HK-2 (cell line): ENCODE data around the gene RESP18.

Experiments
- DNase-seq: peaks from one replicate; pipeline ENCODE4 v3.0.0-alpha.2; 2018; ENCODE audit not compliant: unreplicated experiment

The RESP18 gene

DNA sequence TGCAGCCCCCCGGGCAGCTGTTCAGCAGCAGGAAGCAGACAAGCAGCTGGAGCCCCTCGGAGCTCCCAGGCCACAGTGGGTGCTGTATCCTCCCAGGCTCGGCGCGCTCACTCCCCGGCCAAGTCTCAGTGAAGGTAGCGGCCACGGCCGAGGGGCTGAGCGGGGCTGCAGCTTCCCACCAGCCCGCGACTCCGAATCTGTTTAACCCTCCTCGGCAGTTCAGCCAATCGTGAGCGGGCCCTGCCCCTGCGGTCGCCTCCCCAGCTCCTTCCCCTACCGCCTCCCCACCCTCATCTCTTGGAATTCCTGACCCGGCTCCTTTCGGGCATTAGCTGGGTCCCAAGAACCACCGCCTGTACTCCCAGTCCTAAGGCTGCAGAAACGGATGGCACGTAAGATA, at the start of gene RESP18:
RESP18 (minus strand) TSS at position 203 of the 400 bp plus-strand sequence.
- no peak for DNase-seq

DNA sequence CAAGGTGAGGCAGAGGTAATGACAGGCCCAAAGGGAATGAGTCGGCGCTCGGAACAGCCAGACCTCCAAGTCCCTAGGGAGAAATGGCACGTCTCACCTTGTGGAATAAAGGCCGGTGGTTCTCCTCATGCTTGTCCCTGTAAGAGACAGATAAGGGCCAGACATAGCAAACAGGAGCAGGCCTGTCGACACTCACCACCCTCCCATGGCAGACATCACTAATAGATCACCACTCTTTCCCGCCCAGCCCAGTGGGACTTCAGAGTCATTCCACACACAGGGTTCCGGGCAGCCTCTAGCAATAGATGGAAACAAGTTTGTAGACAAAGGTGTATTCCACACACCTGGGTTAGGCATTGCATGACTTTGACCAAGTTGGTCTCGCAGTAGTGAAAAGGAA, 48.9 kb upstream of the RESP18 start:
- no peak for DNase-seq

DNA sequence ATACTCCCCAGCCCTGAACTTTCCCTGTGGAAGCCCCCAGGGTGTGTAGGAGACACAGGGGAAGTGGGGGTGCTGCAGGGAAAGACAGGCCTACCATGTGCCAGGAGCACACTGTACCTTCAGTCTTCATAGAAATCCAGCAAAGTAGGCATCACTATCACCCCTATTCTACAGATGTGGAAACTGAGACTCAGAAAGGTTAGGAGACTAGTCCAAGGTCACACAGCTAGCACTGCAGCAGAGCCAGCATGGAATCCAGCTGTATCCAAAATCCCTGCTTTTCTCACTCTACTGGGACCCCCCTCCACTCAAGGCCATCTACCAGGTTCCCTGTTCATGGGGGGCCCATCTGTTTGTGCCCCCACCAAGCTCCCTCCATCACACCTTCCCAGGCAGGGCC, 48.4 kb upstream of the RESP18 start:
- DNase-seq = no peak

DNA sequence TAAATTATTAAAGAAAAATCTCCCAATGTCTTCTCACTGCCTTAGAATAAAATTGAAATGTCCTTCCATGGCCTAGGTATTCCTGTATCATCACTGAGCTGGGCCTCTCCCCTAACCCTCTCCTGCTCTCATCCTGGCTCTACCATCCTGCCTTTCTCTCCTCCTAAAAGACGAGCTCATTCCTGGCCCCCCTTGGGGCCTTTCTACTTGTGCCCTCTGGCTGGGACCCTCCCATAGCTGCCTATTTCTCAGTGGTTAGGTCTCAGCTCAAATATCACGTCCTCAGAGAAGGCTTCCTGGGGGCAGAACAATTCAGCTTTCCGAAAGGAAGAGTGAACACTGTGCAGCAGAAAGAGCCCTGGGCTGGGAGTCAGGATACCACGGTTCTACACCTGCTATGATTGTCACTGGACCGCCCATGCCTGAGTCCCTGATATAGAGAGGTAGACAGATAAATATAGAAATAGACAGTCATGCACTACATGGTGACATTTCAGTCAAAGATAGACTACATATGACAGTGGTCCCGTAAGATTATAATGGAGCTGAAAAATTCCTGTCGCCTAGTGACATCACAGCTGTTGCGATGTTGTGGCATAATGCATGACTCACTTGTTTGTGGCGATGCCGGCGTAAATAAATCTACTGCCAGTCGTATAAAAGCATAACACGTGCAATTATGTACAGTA, 45.8 kb upstream of the RESP18 start:
- no peak for DNase-seq

DNA sequence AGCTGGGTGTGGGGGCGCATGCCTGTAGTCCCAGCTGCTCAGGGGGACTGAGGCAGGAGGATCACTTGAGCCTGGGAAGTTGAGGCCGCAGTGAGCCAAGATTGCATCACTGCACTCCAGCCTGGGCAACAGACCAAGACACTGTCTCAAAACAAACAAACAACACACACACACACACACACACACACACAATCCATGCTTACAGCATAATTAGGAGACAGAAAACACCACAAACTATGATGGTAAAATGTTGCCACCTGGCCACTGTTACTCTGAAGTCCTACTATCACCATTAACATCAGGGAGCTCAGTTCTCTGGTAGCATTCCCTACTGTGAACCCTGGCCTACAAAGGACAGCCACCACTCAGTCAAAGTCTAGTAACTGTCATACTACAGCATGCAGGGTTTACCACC, 36.9 kb upstream of the RESP18 start:
- no peak for DNase-seq

DNA sequence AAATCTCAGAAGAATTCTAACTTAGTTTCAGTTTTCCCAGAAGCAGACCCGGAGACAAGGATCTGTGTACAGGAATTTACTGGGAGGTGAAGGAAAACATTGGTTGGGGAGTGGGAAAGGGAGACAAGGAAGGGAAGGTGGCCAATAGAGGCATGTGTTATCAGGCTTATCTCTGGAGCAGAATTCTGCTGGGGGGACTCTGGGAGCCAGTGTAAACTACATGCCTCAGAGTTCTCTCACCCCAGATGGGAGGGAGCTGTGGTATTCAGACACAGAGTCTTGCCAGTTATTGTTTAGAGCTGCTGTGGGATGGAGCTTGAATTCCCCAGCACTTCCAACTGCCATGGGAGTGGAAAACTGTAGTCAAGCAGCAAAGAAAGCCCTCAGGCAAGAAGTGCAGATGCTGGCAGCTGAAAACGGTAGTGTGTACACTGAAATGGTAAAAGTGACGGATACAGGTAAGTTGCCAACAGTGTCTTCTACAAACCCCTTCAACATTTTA, 36.2 kb upstream of the RESP18 start:
- no peak for DNase-seq

DNA sequence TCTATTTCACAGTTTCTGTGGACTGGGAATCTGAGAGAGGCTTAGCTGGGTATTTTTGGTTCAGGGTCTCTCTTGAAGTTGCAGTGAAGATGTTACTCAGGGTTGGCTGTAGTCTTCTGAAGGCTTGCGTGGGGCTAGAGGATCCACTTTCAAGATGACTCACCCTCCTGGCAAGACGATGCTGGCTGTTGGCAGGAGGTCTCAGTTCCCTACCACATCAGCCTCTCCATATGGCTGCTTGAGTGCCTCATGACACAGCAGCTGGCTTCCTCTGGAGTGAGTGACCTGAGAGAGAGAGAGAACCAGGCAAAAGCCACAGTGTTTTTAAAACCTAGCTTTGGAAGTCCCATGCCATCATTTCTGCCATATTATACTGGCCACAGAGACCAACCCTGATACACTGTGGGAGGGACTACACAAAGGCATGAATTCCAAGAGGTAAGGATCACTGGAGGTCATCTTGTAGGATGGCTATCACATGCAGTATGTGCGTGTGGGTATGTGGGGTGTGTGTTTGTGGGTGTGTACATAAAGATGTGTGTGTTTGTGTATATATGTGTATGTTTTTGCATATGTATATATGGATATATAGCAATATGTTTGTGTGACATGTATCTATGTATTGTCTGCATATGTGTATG, 30.1 kb upstream of the RESP18 start:
- peak; percentile 56 for DNase-seq

DNA sequence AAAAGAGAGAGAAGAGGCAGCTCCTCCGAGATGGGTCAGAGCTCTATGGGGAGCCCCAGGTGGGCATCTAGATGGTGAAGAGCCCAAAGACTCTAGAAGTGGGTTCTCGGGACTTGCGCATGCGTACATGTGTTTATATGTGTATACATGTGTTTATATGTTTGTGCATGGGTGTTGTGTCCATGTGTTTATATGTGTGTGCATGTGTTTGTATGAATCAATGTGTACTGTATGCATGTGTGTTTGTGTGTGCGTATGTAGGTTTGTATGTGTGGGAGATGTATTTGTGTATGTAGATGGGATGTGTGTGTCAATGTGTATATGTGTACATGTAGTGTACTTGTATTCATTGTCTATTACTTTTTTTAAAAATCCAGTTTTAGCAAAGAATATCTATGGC, 29.5 kb upstream of the RESP18 start:
- DNase-seq = no peak

DNA sequence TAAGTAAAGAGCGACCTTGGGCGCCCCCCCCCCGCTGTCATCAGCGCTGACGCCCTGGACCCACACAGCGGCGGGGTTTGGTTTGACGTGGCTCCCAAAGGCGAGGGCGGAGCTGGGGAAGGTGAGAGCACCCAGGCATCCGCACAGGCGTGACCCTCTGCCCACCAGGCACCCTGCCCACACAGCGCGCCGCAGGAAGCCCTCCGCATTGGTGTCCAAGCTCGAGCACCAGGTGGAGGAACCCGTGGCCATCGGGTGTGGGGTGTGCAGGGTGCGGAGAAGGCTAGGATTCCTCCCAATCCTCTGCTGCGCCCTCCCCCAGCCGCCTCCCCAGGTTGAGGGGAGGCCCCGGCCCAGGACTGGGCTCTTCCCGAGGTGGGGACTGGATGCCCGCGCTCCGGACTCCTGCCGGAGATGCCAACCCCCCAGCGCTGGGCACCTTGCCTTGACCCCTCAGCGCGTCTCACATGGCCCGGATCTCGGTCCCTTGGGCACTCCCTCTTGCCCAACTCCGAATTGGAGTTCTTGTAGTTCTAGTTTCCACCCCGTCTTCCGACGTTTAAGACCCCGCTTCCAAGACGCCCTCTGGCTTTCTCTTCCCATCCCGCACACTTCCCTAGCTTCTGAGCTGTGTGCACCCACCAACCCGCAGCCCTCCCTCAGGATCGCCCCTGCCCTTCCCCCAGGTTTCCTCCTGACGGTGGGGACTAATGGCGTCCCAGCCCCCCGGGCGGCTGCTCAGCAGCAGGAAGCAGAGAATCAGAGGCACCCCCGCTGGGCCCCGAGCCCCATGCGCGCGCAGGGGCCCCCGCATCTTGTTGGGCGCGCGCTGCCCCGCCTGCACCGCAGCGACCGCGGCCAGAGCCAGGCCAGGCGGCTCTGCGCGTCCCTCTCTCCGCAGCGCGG, 25.9 kb upstream of the RESP18 start:
- no peak for DNase-seq

DNA sequence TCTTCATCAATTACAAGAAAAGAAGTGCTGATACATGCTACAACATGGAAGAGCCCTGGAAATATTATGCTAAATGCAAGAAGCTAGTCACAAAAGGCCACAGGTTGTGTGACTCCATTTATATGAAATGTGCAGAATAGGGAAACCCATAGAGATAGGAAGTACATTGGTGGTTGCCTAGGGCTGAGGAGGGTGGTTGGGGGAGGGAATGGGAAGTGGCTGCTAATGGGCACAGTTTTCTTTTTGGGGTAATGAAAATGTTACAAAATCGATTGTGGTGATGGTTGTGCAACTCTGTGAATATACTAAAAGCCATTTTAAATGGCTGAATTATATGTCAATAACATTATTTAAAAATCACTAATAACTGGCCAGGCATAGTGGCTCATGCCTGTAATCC, 24.3 kb upstream of the RESP18 start:
- DNase-seq = no peak

DNA sequence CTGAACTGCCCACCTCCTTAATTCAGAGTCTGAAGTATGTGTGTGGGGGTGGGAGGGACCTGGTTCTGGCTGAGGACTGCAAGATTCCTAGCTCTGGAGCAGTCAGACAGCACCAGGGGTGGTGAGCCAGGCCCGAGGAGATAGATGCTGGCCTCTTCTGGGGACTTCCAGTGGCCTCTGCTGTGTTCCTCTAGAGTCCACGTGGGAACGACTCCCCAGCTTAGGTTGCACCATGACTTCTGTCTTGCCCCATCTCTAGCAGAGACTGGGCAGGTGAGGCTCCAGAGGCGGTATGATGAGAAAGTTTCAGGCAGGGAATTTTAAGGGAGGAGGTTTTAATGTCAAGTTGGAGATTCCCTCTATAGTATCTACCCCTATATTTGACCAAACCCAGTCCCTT, 22.0 kb upstream of the RESP18 start:
- no peak for DNase-seq

DNA sequence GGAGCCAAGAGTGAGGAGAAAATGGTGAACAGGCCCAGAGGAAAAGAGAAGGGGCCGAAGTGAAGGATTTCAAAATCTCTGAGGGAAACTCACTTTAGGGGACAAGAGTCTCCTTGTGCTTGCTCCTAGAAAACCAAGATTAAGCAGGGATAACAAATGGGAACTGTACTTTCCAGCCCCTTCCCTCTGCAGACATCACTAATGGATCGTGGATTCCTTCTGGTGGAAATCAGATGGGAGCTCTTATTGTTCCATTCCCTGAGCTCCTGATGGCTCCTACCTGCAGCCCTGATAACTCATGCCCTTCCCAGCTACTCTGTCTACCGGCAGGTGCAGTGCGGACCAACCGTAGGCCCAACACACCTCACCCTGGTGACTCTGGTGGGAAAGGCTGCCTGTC, 20.6 kb upstream of the RESP18 start:
- DNase-seq = no peak

DNA sequence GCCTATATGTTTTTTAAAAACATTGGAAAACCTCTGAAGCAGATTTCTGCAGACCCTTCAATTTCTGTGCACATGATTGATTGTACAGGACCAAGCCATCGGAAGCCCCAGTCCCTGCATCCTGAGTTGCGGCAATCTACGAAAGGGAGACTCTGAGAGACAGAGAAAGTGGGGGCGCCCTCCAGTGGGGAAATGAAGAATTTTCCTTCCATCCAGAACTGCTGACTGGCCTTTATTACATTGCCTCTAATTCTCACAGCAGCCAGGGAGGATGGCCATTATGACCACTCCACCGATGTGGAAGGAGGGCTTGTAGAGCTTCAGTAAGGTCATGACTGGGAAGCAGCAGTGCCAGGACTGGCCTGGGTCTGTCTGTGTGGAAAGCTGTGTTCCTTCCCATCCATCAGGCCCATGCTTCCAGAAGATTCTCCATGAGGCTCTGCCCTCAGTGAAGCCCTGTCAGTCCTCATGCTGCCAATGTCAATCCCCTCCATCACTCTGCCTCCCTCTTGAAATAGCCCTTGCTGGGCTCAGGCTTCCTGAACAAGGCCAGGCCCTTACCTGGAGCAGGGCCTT, 20.0 kb upstream of the RESP18 start:
- peak; percentile 63 for DNase-seq

DNA sequence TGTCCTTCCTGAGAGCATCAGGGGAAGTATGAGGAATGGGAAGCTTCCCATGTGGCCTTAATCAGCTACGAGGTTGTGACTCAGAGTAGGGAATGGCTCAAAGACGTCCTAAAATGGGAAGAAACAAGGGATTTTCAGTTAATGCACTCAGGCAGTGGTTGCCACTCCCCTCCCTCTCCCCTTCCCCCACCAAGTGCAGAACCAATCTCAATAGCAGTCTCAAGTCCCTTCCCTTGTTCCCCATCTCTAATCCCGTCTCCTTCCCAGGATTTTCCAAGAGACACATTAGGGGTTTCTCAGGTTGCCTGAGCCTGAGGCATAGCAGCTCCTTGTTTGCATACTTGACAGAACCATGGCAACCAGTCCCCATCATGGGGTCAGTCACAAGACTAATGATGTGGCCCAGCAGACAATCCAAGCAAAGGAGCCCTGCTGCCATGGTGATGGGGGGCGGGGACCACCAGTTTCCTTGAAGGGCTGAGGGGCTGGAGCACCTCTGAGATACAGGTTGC, 18.2 kb upstream of the RESP18 start:
- DNase-seq = no peak

DNA sequence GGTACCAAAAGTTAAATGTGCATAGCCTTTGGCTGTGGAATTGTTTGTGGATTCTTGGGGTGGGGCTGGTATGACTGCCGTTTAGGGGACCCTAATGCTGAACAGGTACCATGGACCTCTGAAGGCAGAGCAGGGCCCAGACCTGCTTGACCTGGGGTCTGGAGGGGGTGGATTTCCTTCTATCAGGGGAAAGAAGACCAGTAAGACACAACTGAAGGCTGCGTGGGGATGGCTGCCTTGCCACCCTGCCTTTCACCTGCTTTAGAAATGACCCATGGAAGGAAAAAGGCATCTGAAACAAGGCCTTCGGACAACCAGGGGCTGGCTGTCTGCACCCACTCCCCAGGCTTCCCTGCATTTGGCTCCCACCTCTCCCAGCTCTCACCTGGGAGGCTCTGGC, 17.7 kb upstream of the RESP18 start:
- no peak for DNase-seq

DNA sequence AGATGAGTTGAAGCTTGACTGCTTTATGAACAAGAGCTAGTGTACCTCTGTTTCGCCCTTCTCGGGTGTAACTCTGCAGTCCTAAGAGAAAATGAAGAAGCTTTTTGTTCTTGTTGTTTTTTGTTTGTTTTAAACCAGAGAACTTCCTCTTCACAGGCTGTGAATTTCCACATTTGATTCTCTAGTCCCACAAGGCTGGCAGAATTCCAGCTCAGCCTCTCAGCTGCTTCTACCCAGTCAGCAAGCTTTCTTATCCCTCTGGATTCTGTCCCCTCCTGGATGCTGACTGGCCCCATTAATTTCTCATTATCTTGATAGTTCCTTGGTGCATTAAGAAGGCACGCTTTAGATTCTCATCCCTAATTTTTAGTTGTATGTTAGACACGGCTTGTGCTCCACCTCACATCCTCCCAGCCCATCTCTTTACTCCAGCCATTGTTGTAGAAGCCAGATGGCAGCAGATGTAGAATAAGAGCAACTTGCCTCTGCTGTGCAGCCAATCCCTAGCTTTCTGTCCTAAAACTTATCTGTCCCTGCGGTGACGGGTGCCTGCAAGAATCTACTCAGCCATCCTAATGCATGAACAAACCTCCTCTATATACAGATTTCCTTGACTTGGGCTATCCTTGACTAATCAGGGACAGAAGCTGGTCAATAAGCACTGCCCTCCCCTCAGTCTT, 12.3 kb upstream of the RESP18 start:
- no peak for DNase-seq

DNA sequence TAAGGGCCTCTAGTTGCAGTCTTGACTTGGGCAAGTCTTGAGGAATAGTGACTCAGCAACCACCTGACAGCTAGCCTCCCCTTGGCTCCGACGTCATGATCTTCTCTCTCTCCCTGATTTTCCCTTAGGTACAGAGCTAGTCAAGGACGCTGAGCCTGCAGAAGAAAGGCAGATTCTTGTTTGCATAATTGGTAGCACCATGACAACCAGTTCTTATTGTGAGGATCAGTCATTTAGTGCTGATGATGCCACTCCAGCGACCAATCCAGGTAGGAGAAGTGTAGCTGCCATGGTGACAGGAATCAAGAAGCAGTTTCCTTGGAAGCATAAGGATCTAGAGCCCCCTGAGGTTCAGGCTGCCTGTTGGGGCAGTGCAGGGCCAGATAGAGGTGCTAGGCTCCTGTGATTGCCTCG, 2.8 kb upstream of the RESP18 start:
- DNase-seq = no peak

DNA sequence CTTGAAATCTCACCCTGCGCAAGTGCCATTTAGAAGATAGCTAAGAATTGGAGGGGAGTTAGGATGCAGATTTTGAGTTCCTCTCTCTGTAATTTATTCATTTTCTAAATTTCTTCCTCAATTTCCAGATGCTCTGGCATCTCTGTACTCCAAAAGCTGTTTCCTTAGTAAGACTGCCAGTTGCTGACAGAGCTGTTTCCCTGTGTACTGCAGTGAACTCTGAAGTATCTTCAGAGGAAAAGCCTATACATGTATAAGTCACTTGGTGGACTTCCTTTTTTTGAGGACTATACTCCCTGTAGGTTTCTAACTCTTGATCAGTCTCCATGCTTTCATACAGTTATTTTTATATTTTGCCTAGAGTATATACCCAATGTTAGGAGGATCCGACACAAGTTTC, 1.5 kb upstream of the RESP18 start:
- no peak for DNase-seq

DNA sequence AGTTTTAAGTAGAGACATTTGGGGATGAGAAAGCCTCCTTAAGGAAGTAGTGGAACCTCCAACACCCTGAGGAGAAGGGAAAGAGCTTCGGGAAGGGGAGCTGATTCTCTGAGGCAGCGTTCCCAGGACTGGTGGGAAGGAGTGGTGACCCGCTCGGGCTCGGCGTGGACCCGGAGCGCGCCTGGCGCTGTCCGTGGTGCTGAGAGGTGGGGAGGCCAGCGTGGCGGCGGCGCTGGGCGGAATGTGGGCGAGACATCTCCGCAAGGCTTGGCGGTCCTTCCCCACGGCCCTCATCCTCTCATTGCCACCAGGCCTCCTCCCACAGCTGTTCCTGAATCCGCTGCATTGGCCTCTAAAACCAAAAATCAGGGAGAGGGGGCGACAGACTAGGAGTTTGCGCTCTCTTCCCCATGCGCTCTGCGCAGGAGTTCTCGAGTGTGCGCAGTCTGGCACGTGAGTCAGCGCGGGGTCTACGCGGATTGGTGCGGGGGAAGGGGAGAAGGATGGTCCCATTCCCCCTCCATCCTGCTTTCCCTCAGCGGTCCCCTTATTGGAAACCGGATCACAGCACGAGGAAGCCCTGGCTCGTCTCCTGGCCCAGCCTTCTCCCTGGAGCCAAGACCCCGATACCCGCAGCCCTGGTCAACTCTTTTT, 857 bp downstream of the RESP18 start:
- no peak for DNase-seq

DNA sequence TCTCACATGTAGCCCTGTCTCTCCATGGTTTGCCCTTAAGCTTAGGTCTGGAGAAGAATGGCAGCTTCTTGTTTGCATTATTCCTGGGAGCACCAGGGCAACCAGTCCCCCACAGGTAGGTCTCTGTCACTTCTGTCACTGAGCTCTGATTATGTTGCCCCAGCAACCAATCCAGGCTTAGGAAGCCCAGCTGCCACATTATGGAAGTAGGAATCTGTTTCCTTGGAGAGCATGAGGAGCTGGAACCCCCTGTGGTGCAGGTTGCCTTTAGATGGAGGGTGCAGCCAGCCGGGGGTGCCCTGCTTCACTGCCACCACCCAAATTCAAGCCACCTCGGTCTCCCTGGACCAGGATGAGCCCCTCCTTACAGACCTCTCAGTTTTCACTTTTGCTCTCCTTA, 4.8 kb downstream of the RESP18 start:
- DNase-seq = no peak
